Limb (tissue), 2 donors: ENCODE data around the gene LYSET.
"Not testable (repeated sequence)": the region's sequence is repeated elsewhere in the genome, so short reads cannot be mapped to it uniquely, and the experiment has no call there.

ENCODE experiments used
- DNase-seq, 2 donors: peaks; one replicate each; pipeline ENCODE4 v3.0.0-alpha.2; 2016; ENCODE audit errors: extremely low spot score in 2 of 2

The LYSET gene

GRCh38 chr14:93223565-93223964, 38.4 kb downstream of the LYSET start:
- no peak for DNase-seq

DNA sequence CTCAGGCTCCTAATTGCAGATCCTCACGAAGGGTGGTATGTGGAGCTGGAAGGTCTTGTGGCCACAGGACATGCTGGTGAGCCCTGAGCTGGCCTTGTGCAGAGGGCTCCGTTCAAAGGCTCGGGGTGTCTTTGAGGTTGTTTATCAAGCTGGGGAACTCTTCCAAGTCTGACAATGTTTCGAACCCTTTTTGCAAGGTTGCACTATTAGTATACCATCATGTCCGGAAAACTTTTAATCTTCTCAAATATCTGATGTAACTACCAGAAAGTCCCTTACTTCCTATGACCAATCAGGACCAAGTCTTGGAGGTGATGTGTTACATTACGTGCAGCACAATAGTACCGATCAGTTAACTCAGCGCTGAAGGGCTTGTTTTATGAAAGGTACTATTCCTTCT, 43.4 kb downstream of the LYSET start:
- no peak for DNase-seq

DNA sequence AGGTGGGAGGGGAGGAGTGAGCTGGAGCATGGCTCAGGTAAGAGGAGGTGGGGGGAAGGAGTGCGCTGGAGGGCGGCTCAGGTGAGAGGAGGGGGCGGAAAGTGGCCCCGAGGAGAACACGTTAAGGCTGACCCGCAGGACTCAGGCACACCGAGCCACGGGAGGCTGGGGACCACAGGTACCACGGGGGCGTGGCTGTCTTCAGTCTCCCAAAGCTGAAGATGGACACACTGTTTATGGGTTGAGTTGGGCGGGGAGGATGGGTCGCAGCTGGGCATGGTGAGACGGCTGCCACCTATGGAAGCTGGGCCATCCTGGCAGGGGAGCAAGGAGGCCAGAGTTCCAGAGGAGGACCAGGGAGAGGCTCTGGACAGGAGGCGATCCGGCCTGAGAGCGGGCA, 45.4 kb downstream of the LYSET start:
- DNase-seq: no peak

DNA sequence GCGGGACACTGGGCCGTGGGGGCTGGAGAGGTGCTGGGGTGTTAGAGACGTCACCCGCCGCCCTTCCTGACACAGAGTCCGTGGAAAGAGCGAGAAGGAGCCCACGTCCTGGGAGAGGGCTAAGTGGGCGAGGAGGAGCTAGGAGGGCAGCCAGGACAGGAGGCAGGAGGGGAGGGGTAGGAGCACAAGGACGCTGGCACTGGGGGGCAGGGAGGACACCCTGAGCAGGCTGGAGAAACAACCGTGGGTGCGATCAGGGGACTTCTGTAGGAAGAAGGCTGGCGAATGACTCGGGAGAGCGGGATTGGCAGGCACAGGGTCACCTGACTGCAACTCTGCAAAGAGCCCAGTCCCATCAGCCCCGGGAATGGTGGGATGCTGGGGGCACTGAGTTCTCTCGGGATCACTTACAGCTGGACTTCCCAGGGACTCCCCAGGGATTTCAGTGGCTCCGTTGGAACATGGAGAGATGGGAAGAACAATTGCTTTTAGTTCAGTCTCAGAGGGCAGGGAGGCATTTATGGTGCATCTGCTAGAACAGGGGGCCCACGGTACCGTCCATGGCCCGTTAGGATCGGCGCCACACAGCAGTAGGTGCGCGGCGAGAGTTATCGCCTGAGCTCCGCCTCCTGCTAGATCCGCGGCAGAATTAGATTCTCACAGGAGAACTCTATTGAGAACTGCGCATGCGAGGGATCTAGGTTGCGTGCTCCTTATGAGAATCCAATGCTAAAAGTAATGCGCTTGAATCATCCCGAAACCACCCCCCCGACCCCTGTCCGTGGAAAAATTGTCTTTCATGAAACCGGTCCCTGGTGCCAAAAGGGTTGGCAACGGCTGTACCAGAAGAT, 46.2 kb downstream of the LYSET start:
- peak; percentile 3 to 47 for DNase-seq

DNA sequence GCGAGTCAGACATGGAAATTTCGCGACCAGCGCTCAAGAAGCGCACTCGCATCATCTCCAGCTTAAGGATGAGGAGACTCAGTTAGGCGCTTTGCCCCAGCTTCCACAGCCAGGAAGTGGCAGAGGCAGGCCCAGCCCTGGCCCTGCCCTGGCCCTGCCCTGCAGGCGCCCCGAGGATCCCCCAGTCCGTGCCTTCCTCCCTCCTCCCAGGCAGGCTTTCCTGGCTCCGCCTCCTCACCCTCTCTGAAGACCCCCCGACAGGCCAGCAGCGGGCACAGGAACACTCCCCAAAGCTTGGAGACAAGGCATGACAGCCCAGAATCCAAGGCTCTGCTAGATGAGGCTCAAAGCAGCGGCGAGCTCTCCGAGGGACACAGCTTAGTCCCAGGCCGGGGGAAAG, 47.0 kb downstream of the LYSET start:
- no peak for DNase-seq

- DNase-seq: not testable (repeated sequence)
Measured at GRCh38 chr14:93233078-93233477, 48.0 kb downstream of the LYSET start.

DNA sequence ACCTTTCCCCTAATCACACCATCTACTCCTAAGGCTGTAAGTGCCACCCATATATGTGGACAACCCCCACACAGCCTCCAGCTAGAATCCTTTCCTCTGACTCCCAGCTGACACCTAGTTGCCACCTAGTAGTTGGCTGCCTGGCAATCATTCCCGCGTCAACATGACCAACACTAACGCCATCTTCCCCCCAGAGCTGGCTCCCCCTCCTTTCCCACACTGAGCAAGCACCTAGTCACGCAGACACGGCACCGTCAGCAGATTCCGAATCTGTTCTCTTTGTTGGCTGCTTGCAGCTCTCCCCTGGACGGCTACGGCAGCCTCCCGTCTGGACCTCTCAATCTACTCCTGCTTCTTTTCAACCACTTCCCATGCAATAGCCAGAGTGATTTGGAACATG, 49.7 kb downstream of the LYSET start:
- DNase-seq: no peak
